Measurements from ENCODE around the gene TTLL12.

Gene TTLL12

GRCh38 chr22:43183496-43184277 lies 3.2 kb downstream of the TTLL12 start:
- Histone ChIP-seq H3K4me3 (ENCODE audit: low read length) (no peak overlapping the region), H3K4me1 (ENCODE audit: control insufficient read depth, insufficient read depth, low read length) (peaks cover 7% of the 10 kb centered on the region), H3K27me3 (ENCODE audit: control insufficient read depth, insufficient read depth, low read length) (no peaks in the 10 kb centered on the region), H3K36me3 (ENCODE audit: control insufficient read depth, insufficient read depth, low read length) (peaks cover 4% of the 10 kb centered on the region), H3K27ac (ENCODE audit: low read depth, low read length) (no peak overlapping the region), H3K9ac (ENCODE audit: low read length) (no peak overlapping the region)

GRCh38 chr22:43182726-43183125 lies 4.2 kb downstream of the TTLL12 start:
- Histone ChIP-seq H3K27ac (ENCODE audit: low read depth, low read length) (no peak overlapping the region), H3K4me3 (ENCODE audit: low read length) (no peak overlapping the region), H3K36me3 (ENCODE audit: control insufficient read depth, insufficient read depth, low read length) (peaks cover 4% of the 10 kb centered on the region), H3K9ac (ENCODE audit: low read length) (no peak overlapping the region), H3K27me3 (ENCODE audit: control insufficient read depth, insufficient read depth, low read length) (no peaks in the 10 kb centered on the region), H3K4me1 (ENCODE audit: control insufficient read depth, insufficient read depth, low read length) (peaks cover 7% of the 10 kb centered on the region)

GRCh38 chr22:43182118-43182517 lies 4.8 kb downstream of the TTLL12 start:
- no peak overlapping the region for H3K9ac ChIP-seq (ENCODE audit: low read length)
- H3K27me3 ChIP-seq (ENCODE audit: control insufficient read depth, insufficient read depth, low read length): no peaks in the 10 kb centered on the region
- H3K4me1 ChIP-seq (ENCODE audit: control insufficient read depth, insufficient read depth, low read length): peaks cover 7% of the 10 kb centered on the region
- H3K4me3 ChIP-seq (ENCODE audit: low read length): no peak overlapping the region
- no peak overlapping the region for H3K27ac ChIP-seq (ENCODE audit: low read depth, low read length)
- peaks cover 4% of the 10 kb centered on the region for H3K36me3 ChIP-seq (ENCODE audit: control insufficient read depth, insufficient read depth, low read length)

- no peak overlapping the region for H3K27ac ChIP-seq (ENCODE audit: low read depth, low read length)
- H3K4me3 ChIP-seq (ENCODE audit: low read length): no peak overlapping the region
- no peaks in the 10 kb centered on the region for H3K27me3 ChIP-seq (ENCODE audit: control insufficient read depth, insufficient read depth, low read length)
- H3K36me3 ChIP-seq (ENCODE audit: control insufficient read depth, insufficient read depth, low read length): peaks cover 6% of the 10 kb centered on the region
- peaks cover 7% of the 10 kb centered on the region for H3K4me1 ChIP-seq (ENCODE audit: control insufficient read depth, insufficient read depth, low read length)
- no peak overlapping the region for H3K9ac ChIP-seq (ENCODE audit: low read length)
Measured at GRCh38 chr22:43181321-43182076, 5.4 kb downstream of the TTLL12 start.

- H3K27ac ChIP-seq (ENCODE audit: low read depth, low read length): no peak overlapping the region
- H3K4me3 ChIP-seq (ENCODE audit: low read length): no peak overlapping the region
- H3K27me3 ChIP-seq (ENCODE audit: control insufficient read depth, insufficient read depth, low read length): no peaks in the 10 kb centered on the region
- H3K9ac ChIP-seq (ENCODE audit: low read length): no peak overlapping the region
- H3K4me1 ChIP-seq (ENCODE audit: control insufficient read depth, insufficient read depth, low read length): no peaks in the 10 kb centered on the region
- peaks cover 6% of the 10 kb centered on the region for H3K36me3 ChIP-seq (ENCODE audit: control insufficient read depth, insufficient read depth, low read length)
Measured at GRCh38 chr22:43180670-43181069, 6.3 kb downstream of the TTLL12 start.

GRCh38 chr22:43179911-43180195 lies 7.1 kb downstream of the TTLL12 start:
- H3K36me3 ChIP-seq (ENCODE audit: control insufficient read depth, insufficient read depth, low read length): peaks cover 6% of the 10 kb centered on the region
- no peak overlapping the region for H3K4me3 ChIP-seq (ENCODE audit: low read length)
- H3K27ac ChIP-seq (ENCODE audit: low read depth, low read length): no peak overlapping the region
- H3K9ac ChIP-seq (ENCODE audit: low read length): no peak overlapping the region
- no peaks in the 10 kb centered on the region for H3K27me3 ChIP-seq (ENCODE audit: control insufficient read depth, insufficient read depth, low read length)
- H3K4me1 ChIP-seq (ENCODE audit: control insufficient read depth, insufficient read depth, low read length): no peaks in the 10 kb centered on the region

GRCh38 chr22:43179146-43179910 lies 7.6 kb downstream of the TTLL12 start:
- H3K4me3 ChIP-seq (ENCODE audit: low read length): no peak overlapping the region
- H3K27me3 ChIP-seq (ENCODE audit: control insufficient read depth, insufficient read depth, low read length): no peaks in the 10 kb centered on the region
- no peaks in the 10 kb centered on the region for H3K4me1 ChIP-seq (ENCODE audit: control insufficient read depth, insufficient read depth, low read length)
- H3K9ac ChIP-seq (ENCODE audit: low read length): no peak overlapping the region
- peaks cover 9% of the 10 kb centered on the region for H3K36me3 ChIP-seq (ENCODE audit: control insufficient read depth, insufficient read depth, low read length)
- no peak overlapping the region for H3K27ac ChIP-seq (ENCODE audit: low read depth, low read length)

GRCh38 chr22:43177479-43177878 lies 9.5 kb downstream of the TTLL12 start:
- Histone ChIP-seq H3K9ac (ENCODE audit: low read length) (no peak overlapping the region), H3K4me3 (ENCODE audit: low read length) (no peak overlapping the region), H3K27ac (ENCODE audit: low read depth, low read length) (no peak overlapping the region), H3K27me3 (ENCODE audit: control insufficient read depth, insufficient read depth, low read length) (no peaks in the 10 kb centered on the region), H3K36me3 (ENCODE audit: control insufficient read depth, insufficient read depth, low read length) (peaks cover 18% of the 10 kb centered on the region), H3K4me1 (ENCODE audit: control insufficient read depth, insufficient read depth, low read length) (no peaks in the 10 kb centered on the region)

GRCh38 chr22:43176090-43176489 lies 10.8 kb downstream of the TTLL12 start:
- Histone ChIP-seq H3K27ac (ENCODE audit: low read depth, low read length) (no peak overlapping the region), H3K27me3 (ENCODE audit: control insufficient read depth, insufficient read depth, low read length) (no peaks in the 10 kb centered on the region), H3K36me3 (ENCODE audit: control insufficient read depth, insufficient read depth, low read length) (peaks cover 25% of the 10 kb centered on the region)

GRCh38 chr22:43174941-43175531 lies 11.9 kb downstream of the TTLL12 start:
- Histone ChIP-seq H3K9ac (ENCODE audit: low read length) (no peak overlapping the region), H3K27ac (ENCODE audit: low read depth, low read length) (no peak overlapping the region), H3K4me3 (ENCODE audit: low read length) (no peak overlapping the region), H3K27me3 (ENCODE audit: control insufficient read depth, insufficient read depth, low read length) (no peaks in the 10 kb centered on the region), H3K36me3 (ENCODE audit: control insufficient read depth, insufficient read depth, low read length) (peaks cover 29% of the 10 kb centered on the region), H3K4me1 (ENCODE audit: control insufficient read depth, insufficient read depth, low read length) (no peaks in the 10 kb centered on the region)

More at GRCh38 chr22:43176090-43176489, 10.8 kb downstream of the TTLL12 start:
- no peaks in the 10 kb centered on the region for H3K4me1 ChIP-seq (ENCODE audit: control insufficient read depth, insufficient read depth, low read length)
- no peak overlapping the region for H3K4me3 ChIP-seq (ENCODE audit: low read length)
- H3K9ac ChIP-seq (ENCODE audit: low read length): no peak overlapping the region

GRCh38 chr22:43173976-43174720 lies 12.8 kb downstream of the TTLL12 start:
- Histone ChIP-seq H3K27ac (ENCODE audit: low read depth, low read length) (no peak overlapping the region), H3K27me3 (ENCODE audit: control insufficient read depth, insufficient read depth, low read length) (no peaks in the 10 kb centered on the region), H3K36me3 (ENCODE audit: control insufficient read depth, insufficient read depth, low read length) (peaks cover 29% of the 10 kb centered on the region)

GRCh38 chr22:43173566-43173965 lies 13.4 kb downstream of the TTLL12 start:
- H3K27me3 ChIP-seq (ENCODE audit: control insufficient read depth, insufficient read depth, low read length): no peaks in the 10 kb centered on the region
- no peak overlapping the region for H3K27ac ChIP-seq (ENCODE audit: low read depth, low read length)
- H3K36me3 ChIP-seq (ENCODE audit: control insufficient read depth, insufficient read depth, low read length): peaks cover 27% of the 10 kb centered on the region
- no peak overlapping the region for H3K4me3 ChIP-seq (ENCODE audit: low read length)
- no peaks in the 10 kb centered on the region for H3K4me1 ChIP-seq (ENCODE audit: control insufficient read depth, insufficient read depth, low read length)
- H3K9ac ChIP-seq (ENCODE audit: low read length): no peak overlapping the region

More at GRCh38 chr22:43173976-43174720, 12.8 kb downstream of the TTLL12 start:
- Histone ChIP-seq H3K9ac (ENCODE audit: low read length) (no peak overlapping the region), H3K4me3 (ENCODE audit: low read length) (no peak overlapping the region), H3K4me1 (ENCODE audit: control insufficient read depth, insufficient read depth, low read length) (no peaks in the 10 kb centered on the region)
